GM06990 (cell line): ENCODE measurements around the gene ACP1.
A peak's percentile ranks its signal among the peaks of the same experiment; 100 is the strongest.

Source experiments
- DNase-seq: peaks from one replicate; pipeline ENCODE4 v3.0.0-alpha.2; 2011; ENCODE audit not compliant: insufficient read length; ENCODE audit errors: extremely low read depth
- H3K27me3 ChIP-seq: replicated peaks from 2 replicates; pipeline ENCODE4 v1.6.0; 2011; ENCODE audit warnings: low read length; ENCODE audit not compliant: control insufficient read depth, insufficient read depth
- H3K36me3 ChIP-seq: 2 replicates; pipeline ENCODE4 v1.5.1; 2011; ENCODE audit warnings: low read length; ENCODE audit not compliant: control insufficient read depth, insufficient read depth
- H3K4me3 ChIP-seq: replicated peaks from 2 replicates; pipeline ENCODE4 v1.5.1; 2011; ENCODE audit warnings: low read depth, mild to moderate bottlenecking, control low read depth, low read length
- CTCF ChIP-seq: IDR thresholded peaks from 2 replicates; pipeline ENCODE4 v1.5.1; 2011; ENCODE audit warnings: low read length, control low read depth, mild to moderate bottlenecking, inconsistent platforms; ENCODE audit not compliant: insufficient read depth, poor library complexity, severe bottlenecking

Gene ACP1

GRCh38 chr2:264493-265468 lies at the start of gene ACP1:
Gene ACP1 (plus strand): TSS chr2:264947. CDS start chr2:264965, 18 bp downstream.
- DNase-seq: peak; percentile 98
- Histone ChIP-seq H3K36me3 (peaks cover 3% of the 10 kb centered on the region; the same call in 1 of the 2 replicates), H3K27me3 (no peaks in the 10 kb centered on the region), H3K4me3 (peak within 1 kb of the TSS; percentile 97)
- no peak for TF ChIP-seq CTCF

- Histone ChIP-seq H3K4me3 (no peak overlapping the region), H3K36me3 (no peaks in the 10 kb centered on the region), H3K27me3 (no peaks in the 10 kb centered on the region)
- DNase-seq: no peak
- no peak for TF ChIP-seq CTCF
These were observed 48.7 kb upstream of the ACP1 start for GRCh38 chr2:216068-216467.

GRCh38 chr2:223451-223850 lies 41.3 kb upstream of the ACP1 start:
- no peak for TF ChIP-seq CTCF
- no peak overlapping the region for H3K4me3 ChIP-seq
- no peaks in the 10 kb centered on the region for H3K27me3 ChIP-seq
- DNase-seq: no peak
- H3K36me3 ChIP-seq: no peaks in the 10 kb centered on the region; the same call in 1 of the 2 replicates

GRCh38 chr2:223971-224760 lies 40.6 kb upstream of the ACP1 start:
- Histone ChIP-seq H3K4me3 (no peak overlapping the region), H3K36me3 (no peaks in the 10 kb centered on the region; the same call in 1 of the 2 replicates), H3K27me3 (no peaks in the 10 kb centered on the region)
- DNase-seq: no peak
- TF ChIP-seq CTCF: no peak

- no peaks in the 10 kb centered on the region for H3K27me3 ChIP-seq
- no peaks in the 10 kb centered on the region; the same call in 1 of the 2 replicates for H3K36me3 ChIP-seq
- TF ChIP-seq CTCF: no peak
- H3K4me3 ChIP-seq: no peak overlapping the region
- DNase-seq: no peak
These were observed 36.6 kb upstream of the ACP1 start for GRCh38 chr2:228115-228514.
